GM21360 (cell line): Measurements from ENCODE around the gene MAGOHB.
"Not testable (repeated sequence)": the region's sequence is repeated elsewhere in the genome, so short reads cannot be mapped to it uniquely, and the experiment has no call there.

Source experiments
- ATAC-seq: cut with Tn5 transposase; IDR thresholded peaks from one replicate; pipeline ENCODE4 v1.9.1; 2021; ENCODE audit warnings: mild to moderate bottlenecking, moderate library complexity; ENCODE audit not compliant: unreplicated experiment

The MAGOHB gene

DNA sequence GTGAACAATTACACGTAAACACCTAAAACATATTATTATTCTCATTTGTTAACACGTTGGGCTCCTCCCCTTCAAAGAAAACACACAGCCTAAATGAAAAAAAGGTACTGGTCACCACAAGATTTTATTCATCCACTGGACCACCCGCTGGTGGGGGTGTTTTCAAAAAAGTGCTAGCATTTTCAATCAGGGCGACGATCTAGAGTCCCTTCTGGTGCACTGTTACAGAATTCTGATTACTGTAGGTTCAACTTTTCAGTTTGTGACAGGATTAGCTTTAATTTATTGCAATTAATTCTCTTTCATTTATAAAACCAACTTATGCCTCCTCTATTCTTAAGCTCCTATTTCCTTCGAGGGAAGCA, 443 bp downstream of the MAGOHB start:
- no peak for ATAC-seq

DNA sequence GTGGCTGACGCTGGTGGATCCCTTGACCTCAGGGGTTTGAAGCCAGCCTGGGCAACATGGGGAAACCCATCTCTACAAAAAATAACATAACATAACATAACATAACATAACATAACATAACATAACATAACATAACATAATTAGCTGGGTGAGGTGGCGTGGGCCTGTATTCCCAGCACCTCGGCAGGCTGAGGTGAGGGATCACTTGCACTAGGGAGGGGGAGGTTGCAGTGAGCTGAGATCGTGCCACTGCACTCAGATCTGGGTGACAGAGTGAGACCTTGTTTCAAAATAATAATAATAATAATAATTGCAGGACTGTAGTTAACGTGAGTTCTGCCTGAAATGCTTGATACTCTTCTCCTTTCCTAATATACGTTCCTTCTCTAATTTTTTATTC, 1.3 kb downstream of the MAGOHB start:
- ATAC-seq, result no peak

DNA sequence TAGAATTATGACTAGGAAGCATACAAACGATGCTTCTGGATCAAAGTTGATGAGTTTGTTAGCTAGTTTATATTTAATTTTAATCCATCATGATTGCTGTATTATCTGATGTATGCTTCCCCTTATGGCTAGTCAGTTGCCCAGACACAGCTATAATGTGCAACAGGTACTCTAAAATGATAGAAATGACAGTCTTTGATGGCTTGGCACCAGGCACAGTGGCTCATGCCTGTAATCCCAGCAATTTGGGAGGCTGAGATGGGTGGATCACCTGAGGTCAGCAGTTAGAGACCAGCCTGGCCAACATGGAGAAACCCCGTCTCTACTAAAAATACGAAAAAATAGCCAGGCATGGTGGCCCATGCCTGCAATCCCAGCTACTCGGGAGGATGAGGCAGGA, 2.2 kb downstream of the MAGOHB start:
- not testable (repeated sequence) for ATAC-seq

DNA sequence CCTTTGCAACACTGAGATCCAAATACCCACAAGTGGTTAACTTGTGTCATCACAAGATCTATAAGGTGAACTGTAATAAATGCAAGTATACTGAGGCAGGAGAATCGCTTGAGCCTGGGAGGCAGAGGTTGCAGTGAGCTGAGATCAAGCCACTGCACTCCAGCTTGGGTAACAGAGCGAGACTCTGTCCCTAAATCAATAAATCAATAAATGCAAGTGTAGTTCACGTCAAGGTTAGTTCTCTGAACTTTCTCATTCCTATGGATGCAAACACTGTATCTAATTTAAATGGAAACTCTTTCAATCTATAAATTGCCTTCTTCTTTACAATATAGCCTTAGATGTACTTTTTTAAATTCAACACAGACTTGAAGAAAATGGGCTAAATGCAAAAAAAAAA, 3.2 kb downstream of the MAGOHB start:
- no peak for ATAC-seq

DNA sequence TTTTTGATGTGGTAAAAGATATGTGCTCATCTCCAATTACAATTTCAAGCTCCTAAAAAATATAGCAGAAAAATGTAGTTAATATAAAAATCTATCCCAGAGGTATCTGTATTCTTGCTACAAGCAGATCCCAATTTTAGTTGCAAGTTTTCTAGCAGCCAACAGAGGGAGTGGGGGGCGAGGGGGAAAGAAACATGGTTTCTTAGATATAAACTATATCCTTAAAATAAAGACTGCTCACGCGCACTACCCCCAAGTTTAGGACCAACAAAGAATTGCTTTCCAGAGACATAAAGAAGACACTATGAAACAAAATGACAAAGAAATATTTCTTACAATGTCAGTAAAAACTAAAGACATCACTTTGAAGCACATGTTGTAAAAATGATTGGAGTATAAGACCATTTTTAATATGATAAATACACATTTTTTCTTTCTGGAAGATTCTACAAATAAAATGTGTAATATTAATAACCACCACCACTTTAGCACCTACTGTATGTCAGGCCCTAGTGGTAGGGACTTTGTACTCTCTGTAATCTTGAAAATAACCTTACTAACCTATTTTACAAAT, 5.4 kb downstream of the MAGOHB start:
- no peak for ATAC-seq

DNA sequence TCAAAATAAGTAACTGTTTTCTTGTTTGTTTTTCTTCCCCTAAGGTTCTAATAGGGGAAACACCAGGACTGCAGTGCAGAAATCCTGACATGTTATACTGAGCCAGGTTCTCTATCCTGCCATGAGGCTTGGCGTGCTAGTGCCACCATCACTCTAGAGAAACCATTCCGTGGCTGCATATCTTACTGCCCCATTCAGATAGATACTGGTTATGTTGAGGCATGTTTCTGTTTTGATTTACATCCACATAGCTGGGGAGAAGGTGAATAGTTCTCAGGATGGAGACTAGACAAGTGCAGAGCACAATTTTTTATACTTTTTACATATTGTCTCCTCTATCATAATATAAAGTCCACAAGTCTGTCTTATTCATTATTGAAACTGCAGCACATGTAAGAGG, 11.5 kb downstream of the MAGOHB start:
- ATAC-seq, result no peak

DNA sequence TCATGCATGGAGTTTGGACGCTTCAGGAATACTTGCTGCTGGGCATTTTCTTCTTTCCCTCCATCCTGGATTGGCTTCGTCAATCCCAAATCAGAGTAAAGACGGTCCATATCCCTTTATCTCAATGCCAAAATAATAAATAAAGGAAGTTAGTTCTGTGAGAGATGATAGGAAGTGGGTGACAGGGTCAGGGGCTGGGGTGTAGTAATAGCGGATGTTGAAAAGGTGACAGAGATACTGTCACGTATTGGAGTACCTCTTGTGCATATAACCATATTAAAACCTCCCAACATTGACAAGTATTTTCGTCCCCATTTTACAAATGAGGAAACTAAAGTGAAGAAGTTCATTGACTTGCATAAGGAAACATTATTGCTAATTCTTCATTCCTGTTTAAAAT, 12.4 kb downstream of the MAGOHB start:
- no peak for ATAC-seq

DNA sequence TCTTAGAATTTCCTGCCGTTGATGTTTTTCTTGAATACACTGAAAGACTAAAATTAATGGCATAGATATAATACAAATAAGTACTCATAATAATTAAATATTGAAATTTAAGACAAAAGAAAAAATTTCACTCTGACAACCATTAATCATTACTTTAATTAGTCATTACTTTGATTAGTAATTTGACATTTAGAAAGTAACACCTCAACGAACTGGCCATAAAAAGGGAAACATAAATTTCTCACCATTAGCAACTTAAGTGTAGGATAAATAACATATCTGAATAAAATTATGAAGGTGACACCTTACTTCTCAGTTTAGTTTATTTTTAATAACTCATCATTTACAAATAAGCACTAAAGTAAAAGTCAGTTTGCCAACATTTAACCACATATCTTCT, 17.5 kb downstream of the MAGOHB start:
- ATAC-seq, result no peak

DNA sequence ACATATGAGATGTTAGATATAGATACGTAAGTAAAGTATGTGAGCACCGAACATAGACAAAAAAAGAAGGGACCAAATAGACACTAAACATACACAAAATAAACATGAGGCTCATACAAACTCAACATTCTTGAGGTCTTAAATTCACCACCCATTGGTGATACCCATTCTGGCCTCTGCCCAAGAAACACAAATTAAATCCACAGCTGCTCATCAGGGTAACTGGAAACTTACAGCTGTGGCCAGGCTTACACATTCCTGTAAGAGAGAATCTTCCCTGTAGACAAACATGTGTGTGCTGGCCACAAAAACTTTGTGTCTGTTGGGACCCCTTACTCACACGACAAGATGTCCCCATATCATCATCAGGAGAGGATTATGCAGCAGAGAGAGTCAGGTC, 22.4 kb downstream of the MAGOHB start:
- ATAC-seq, result no peak

DNA sequence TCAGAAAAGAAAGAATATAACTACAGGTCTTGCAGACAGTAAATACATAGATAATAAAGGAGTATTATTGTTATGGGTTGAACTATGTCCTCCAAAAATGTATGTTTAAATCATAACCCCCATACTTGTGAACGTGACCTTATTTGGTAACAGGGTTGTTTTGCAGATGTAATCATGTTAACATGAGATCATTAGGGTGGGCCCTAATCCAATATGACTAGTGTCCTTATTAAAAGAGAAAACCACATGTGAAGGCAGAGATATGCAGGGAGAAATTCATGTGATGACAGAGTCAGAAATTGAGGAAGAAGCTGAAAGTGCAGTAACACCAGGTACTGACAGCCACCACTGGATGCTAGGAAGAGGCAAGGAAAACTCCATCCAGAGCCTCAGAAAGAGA, 29.0 kb downstream of the MAGOHB start:
- ATAC-seq, result no peak

DNA sequence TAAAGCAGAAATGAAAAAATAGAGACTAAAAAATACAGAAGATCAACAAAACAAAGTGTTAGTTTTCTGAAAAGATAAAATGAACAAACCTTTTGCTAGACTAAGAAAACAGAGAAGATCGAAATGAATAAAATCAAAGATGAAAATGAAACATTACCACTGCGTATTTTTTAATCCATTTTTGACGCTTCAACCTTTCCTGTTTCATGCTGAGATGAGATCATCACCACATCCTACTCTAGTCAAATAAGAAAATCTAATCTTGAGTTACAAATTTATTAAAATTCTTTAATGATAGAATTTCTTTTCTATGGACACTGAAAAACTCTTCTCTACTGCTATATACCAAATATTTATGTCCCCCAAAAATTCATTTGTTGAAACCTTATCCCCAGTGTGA, 30.7 kb downstream of the MAGOHB start:
- ATAC-seq, result no peak

DNA sequence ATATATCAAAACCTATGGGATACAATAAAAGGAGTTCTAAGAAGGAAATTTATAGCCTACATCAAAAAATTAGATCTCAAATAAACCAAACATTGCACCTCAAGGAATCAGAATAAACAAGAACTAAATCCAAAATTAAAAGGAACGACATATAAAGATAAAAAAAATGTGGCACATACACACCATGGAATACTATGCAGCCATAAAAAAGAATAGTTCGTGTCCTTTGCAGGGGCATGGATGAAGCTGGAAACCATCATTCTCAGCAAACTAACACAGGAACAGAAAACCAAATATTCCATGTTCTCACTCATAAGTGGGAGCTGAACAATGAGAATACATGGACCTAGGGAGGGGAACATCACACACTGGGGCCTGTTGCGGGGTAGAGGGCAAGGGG, 31.3 kb downstream of the MAGOHB start:
- ATAC-seq, result not testable (repeated sequence)

DNA sequence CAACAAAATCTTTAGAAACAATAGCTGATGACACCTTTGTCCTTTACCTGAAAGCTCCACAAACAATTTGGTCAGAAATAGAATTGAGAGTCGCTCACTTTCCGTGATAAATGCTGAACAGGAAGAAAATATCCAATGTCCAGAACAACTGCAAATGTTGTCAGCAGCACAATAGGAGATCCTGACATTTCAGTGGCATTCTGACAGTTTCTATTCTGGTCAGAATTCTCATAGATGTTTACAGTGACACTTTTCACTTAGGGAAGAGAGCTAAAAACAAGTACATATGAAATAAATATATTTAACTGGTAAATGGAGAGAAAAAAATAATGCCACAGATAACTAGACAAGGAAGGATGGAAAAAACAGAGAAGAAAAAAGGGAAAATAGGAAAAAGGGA, 39.1 kb downstream of the MAGOHB start:
- ATAC-seq, result no peak

DNA sequence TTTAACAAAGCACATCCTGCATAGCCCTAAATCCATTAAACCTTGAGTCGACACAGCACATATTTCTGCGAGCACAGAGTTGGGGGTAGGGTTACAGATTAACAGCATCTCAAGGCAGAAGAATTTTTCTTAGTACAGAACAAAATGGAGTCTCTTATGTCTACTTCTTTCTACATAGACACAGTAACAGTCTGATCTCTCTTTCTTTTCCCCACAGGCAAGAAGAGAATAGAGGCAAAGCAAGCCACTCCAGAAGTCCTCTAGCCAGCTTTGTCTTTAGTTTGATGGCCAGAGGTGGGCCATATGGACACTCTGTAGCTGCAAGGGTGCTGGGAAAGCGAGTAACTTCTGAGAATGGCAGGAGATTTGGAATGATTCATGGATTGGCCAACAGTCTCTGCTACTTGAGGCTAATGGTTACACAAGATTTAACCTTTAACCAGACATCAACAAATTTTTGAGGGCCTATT, 41.4 kb downstream of the MAGOHB start:
- ATAC-seq, result not testable (repeated sequence)

DNA sequence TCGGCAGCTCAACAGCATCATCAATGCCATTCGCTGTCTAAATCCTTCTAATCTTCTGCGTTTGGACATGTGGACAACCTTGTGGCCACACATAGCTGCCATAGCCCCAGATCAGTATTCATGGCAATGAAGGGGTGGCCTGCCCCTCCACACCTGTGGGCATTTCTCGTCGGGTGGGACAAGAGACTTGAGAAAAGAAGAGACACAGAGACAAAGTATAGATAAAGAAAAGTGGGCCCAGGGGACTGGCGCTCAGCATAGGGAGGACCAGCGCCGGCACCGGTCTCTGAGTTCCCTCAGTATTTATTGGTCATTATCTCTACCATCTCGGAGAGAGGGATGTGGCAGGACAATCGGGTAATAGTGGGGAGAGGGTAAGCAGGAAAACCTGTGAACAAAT, 42.3 kb downstream of the MAGOHB start:
- ATAC-seq, result no peak

DNA sequence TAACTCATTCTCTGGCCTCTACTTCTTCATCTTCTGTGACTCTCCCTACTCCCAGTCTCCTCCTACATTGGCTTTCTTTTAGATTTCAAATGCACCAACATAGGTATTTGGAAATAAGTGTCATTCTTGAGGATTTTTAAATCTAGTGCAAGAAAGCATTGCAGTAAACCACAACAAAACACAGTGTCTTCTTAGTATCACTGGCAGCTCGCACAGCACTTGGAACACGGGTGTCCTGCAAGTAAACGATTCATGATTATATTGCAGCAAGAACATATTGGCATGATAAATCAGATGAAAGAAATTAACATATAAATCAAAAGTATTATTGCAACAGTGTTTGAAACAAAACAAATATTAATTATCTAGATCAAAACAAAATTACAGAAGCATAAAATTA, 45.6 kb downstream of the MAGOHB start:
- no peak for ATAC-seq

DNA sequence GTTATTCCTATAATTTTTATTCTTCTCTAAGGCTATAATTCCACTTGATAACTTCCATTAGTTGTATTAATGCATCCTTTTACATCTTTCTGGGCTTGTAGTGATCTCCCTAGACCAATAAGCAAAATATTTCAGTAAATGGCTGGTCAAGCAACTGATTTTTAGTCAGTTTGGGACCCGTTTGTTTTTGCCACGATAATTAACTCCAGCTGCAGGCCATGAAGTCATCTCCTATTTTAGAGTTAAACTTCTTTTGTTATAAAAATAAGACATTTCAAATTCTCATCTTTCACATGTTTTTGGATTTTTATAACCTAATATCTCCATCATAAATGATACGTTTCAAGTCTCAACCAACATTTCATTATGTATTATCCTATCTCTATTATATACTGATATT, 49.4 kb downstream of the MAGOHB start:
- ATAC-seq, result no peak

DNA sequence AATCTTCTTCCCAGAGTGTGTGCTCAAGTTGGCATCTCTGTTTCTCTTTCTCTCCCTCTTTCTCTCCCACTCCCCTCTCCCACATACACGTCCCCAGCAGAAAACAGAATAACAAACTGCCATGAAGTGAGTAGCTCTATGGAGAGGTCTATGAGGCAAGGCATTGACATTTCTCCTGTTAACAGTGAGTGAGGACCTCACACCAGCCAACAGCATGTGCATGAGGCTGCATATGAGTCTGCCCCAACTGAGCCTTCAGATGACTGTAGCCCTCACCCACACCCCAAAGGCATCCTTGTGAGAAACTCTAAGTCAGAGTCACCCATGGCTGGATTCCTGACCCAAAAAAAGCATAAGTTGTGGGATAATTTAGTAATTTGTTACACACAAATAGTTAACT, 50.4 kb downstream of the MAGOHB start:
- no peak for ATAC-seq

DNA sequence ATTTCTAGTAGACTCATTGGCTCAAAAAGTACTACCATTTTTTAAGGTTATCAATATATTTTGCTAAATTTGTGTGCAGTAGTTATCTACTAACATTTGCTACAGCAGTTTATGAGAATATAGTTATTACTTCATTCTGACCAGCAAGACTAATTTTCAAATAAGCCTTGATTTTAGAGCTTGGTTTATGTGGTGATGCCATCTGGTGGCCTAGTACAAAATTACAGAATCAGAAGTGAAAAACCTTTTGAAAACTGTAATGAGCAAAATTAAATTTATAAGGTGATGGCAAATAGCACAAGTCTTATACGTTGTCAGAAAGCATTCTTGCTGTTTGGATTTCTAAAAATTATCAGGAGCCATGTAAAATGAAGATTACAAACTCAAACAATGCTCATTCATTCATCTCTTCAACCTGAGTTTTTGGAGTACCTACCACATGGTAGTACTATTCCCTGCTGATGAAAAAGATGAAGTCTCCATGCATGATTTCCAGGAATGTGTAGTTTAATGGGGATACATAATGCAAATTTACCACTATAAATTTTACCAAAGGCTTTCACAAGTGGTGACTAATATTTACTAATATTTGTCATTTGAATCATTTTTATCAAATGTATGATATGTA, 51.0 kb downstream of the MAGOHB start:
- ATAC-seq, result no peak

DNA sequence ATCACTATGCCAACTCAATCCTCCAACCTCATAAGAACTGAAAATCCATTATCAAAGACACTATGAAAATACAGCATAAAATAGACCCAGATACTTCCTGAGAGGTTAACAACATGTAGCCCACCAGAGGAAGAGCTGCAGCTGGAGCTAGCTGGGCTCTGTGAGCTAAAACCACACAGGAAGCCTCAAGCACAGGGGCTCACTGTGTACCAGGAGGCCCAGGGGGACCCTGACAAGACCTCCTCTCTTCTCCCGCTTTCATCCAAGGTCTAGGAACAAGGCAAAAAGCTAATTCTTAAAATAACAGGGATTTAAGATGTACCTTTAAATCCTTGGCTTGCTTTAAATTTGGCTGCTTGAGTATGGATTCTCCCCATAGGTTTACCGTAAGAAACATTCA, 54.2 kb downstream of the MAGOHB start:
- ATAC-seq, result no peak

DNA sequence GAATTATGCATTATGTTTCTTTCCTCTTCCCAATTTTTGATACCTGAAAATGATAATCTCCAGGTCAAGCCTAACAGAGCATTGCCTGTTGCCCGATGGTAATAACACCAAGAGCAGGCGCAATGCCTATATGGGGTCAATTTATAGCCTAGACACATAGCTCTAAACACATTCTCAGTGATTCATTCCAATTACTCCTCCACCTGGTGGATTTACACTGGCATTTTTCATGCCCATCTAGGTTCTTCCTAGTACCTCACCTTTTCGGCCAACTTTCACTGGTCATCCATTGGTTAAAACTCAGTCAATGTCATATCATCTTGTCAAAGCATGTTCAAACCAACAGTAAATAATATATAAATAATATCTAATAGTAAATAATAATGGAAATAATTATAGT, 54.6 kb downstream of the MAGOHB start:
- ATAC-seq, result no peak

DNA sequence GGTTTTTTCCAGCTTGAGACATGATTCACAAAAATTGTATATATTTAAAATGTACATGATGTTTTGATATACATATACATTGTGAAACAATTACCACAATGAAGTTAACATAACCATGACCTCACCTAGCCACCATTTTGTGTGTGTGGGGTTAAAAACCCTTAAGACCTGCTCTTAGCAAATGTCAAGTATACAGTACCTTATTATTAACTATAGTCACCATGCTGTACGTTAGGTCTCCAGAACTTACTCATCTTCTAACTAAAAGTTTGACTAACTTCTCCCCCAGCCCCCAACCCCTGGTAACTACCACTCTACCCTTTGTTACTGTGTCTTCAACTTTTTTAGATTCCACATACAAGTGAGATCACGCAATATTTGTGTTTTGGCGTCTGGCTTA, 55.1 kb downstream of the MAGOHB start:
- no peak for ATAC-seq

DNA sequence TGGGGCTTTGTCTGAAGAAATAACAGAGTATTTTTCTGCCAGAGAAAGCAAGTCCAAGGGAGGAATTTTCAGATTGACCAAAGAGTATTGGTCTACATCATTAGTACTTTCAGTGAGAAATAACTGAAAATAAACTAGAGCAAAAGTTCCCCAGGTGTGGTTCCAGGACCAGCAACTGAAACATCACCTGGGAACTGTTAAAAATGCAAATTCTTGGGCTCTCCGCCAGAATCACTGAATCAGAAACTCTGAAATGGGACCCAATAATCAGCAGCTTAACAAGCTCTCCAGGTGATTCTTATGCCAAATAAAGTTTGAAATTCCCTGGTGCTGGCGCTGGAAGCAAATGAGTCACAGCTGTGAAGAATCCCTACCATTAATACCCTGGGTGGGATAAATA, 55.6 kb downstream of the MAGOHB start:
- ATAC-seq, result no peak
